Thymus (tissue), 11 donors: ENCODE results near the gene SPATA2. TPM values are rescaled to one million over a fixed set of nuclear protein-coding genes. Genes with fewer than 3 reads are reported as not detected.

Source experiments
- DNase-seq, 9 donors: peaks; one replicate each; pipeline ENCODE4 v3.0.0-alpha.2; 2013; ENCODE audit warnings: low spot score in 9 of 9, low read depth in 6 of 9, missing footprints in 1 of 9
- H3K27ac ChIP-seq, 2 donors: one replicate each; pipeline ENCODE4 v1.5.1; 2013; ENCODE audit warnings: control low read depth in 1 of 2, low read depth in 1 of 2, low read length in 1 of 2, mild to moderate bottlenecking in 1 of 2, moderate library complexity in 1 of 2
- H3K27me3 ChIP-seq, 2 donors: one replicate each; pipeline ENCODE4 v1.5.1; 2013; ENCODE audit warnings: low read length in 1 of 2; ENCODE audit not compliant: control insufficient read depth in 2 of 2, insufficient read depth in 1 of 2
- H3K36me3 ChIP-seq, 2 donors: one replicate each; pipeline ENCODE4 v1.5.1; 2013; ENCODE audit warnings: low read length in 1 of 2, mild to moderate bottlenecking in 1 of 2, moderate library complexity in 1 of 2; ENCODE audit not compliant: control insufficient read depth in 2 of 2, insufficient read depth in 2 of 2
- H3K4me1 ChIP-seq, 2 donors: one replicate each; pipeline ENCODE4 v1.5.1; 2013; ENCODE audit warnings: low read length in 2 of 2; ENCODE audit not compliant: control insufficient read depth in 2 of 2, insufficient read depth in 2 of 2
- H3K4me3 ChIP-seq, 2 donors: one replicate each; pipeline ENCODE4 v1.5.1; 2013; ENCODE audit warnings: low read length in 2 of 2, control low read depth in 1 of 2, mild to moderate bottlenecking in 1 of 2
- H3K9me3 ChIP-seq, 2 donors: one replicate each; pipeline ENCODE4 v1.5.1; 2013; ENCODE audit warnings: low read length in 1 of 2, mild to moderate bottlenecking in 1 of 2; ENCODE audit not compliant: control insufficient read depth in 2 of 2, insufficient read depth in 1 of 2
- WGBS: extraction: QIAGEN DNeasy Blood & Tissue Kit; methylation state at CpG from one replicate; pipeline ENCODE4 v1.1.7; 2013; 5-methylcytosine and 5-hydroxymethylcytosine counted together
- polyA plus RNA-seq: library from polyadenylated mRNA; stranded (reverse); fragments of 200-250 nt; gene quantifications from one replicate; pipeline ENCODE4 v1.2.3, GENCODE V29; 2013
- total RNA-seq: library from RNA; stranded (reverse); fragments of 120-200 nt; gene quantifications from one replicate; pipeline ENCODE4 v1.2.4, GENCODE V29; 2013
- donor health status: healthy.

Gene SPATA2
- total and polyA plus RNA-seq, 2 donors = 1.7 to 3.3 TPM

- no peaks in the 10 kb centered on the region for H3K27me3 ChIP-seq
- WGBS = 98% methylated on average over 11 of the region's 11 CpGs
- H3K9me3 ChIP-seq = no peaks in the 10 kb centered on the region
- no peak overlapping the region for H3K4me3 ChIP-seq
- H3K36me3 ChIP-seq = peaks cover 46 to 65% of the 10 kb centered on the region in 2 donors
- DNase-seq = no peak
- H3K4me1 ChIP-seq = no peaks in the 10 kb centered on the region
- no peak overlapping the region for H3K27ac ChIP-seq
Observed at GRCh38 chr20:49908258-49908565, 7.1 kb downstream of the SPATA2 start.

- Histone ChIP-seq H3K9me3 (no peaks in the 10 kb centered on the region), H3K27me3 (no peaks in the 10 kb centered on the region), H3K36me3 (peaks cover 46 to 65% of the 10 kb centered on the region in 2 donors), H3K4me1 (no peaks in the 10 kb centered on the region), H3K27ac (no peak overlapping the region), H3K4me3 (no peak overlapping the region)
- DNase-seq = no peak
- 96% methylated on average over 19 of the region's 19 CpGs for WGBS
Observed at GRCh38 chr20:49907405-49908257, 7.7 kb downstream of the SPATA2 start.

GRCh38 chr20:49906615-49907154 lies 8.6 kb downstream of the SPATA2 start:
- H3K9me3 ChIP-seq = no peaks in the 10 kb centered on the region
- WGBS = 97% methylated on average over 15 of the region's 15 CpGs
- no peaks in the 10 kb centered on the region for H3K4me1 ChIP-seq
- no peak overlapping the region for H3K4me3 ChIP-seq
- H3K27me3 ChIP-seq = no peaks in the 10 kb centered on the region
- peaks cover 46 to 65% of the 10 kb centered on the region in 2 donors for H3K36me3 ChIP-seq
- DNase-seq = no peak
- no peak overlapping the region for H3K27ac ChIP-seq

DNA sequence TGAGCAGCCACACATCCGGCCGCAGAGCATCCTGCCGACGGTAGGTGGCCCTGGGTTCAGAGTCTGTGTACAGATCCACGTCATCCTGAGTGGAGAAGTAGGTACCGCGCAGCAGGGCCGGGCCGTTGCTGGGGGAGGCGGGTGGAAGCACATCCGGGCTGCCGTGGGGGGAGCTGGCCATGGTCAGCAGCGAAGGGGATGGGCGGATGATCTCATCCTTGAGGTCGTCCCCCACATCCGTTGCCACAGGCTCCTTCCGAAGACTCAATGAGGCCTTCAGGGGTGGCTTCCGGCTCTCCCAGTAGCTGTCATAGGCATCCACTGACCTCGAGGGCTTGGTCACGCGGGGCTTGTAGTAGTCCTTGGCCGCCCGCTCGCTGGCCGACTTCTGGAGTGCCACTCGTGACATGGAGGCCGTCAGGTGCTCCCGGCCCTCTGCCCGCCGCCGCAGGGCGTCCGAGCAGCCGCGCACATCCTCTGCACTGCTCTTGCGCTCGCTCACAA lies 9.2 kb downstream of the SPATA2 start:
- no peak overlapping the region for H3K4me3 ChIP-seq
- no peaks in the 10 kb centered on the region for H3K9me3 ChIP-seq
- no peaks in the 10 kb centered on the region for H3K4me1 ChIP-seq
- no peak overlapping the region for H3K27ac ChIP-seq
- no peak for DNase-seq
- H3K36me3 ChIP-seq = peaks cover 46 to 65% of the 10 kb centered on the region in 2 donors
- no peaks in the 10 kb centered on the region for H3K27me3 ChIP-seq
- 98% methylated on average over 37 of the region's 37 CpGs for WGBS

- no peaks in the 10 kb centered on the region for H3K4me1 ChIP-seq
- no peaks in the 10 kb centered on the region for H3K9me3 ChIP-seq
- no peak overlapping the region for H3K27ac ChIP-seq
- peaks cover 43 to 64% of the 10 kb centered on the region in 2 donors for H3K36me3 ChIP-seq
- DNase-seq = no peak
- no peak overlapping the region for H3K4me3 ChIP-seq
- WGBS = 98% methylated on average over 29 of the region's 29 CpGs
- no peaks in the 10 kb centered on the region for H3K27me3 ChIP-seq
Observed at GRCh38 chr20:49905415-49906091, 9.8 kb downstream of the SPATA2 start.

DNA sequence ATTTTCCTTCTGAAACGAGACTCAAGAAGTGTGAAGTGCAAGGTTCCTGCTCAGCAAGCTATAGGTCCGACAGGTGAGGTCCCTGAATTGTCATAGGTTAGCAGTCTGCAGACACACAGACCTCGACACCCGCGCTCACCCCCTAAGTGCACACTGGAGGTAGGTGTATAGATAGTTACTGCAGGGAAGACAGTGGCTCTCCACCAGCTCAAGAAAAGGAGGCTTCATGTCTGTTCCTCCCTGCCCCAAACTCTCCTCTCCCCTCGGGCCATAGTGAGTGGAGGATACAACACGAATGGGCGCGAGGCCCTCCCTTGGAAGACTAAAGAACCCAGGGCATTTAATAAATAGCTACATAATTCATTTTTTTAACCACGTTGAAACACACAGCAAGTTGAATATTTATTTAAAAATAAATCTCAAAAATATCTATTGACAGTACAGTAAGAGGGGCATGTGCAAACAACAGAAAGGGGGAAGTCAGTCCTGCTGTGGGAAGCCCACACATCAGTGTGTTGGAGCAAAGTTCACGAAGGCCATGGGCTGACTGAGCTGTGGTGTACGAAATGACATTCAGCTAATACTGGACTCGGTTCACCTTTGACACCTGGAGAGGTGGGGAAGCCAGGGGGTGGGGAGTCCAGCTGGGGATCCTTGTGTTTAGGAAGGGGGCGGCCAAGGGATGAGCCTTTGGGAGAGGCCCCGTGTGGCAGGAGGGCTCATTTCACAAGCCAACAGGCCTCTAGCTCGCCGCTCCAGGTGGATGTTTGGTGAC lies 10.7 kb downstream of the SPATA2 start:
- Histone ChIP-seq H3K36me3 (peaks cover 43 to 56% of the 10 kb centered on the region in 2 donors), H3K4me3 (no peak overlapping the region), H3K9me3 (no peaks in the 10 kb centered on the region), H3K27me3 (no peaks in the 10 kb centered on the region), H3K4me1 (no peaks in the 10 kb centered on the region), H3K27ac (no peak overlapping the region)
- no peak for DNase-seq
- 97% methylated on average over 17 of the region's 17 CpGs for WGBS

GRCh38 chr20:49901588-49901987 lies 13.7 kb downstream of the SPATA2 start:
- WGBS = 96% methylated on average over 5 of the region's 5 CpGs
- Histone ChIP-seq H3K27me3 (no peaks in the 10 kb centered on the region), H3K4me1 (no peaks in the 10 kb centered on the region), H3K36me3 (peaks cover 27 to 29% of the 10 kb centered on the region in 2 donors), H3K4me3 (no peak overlapping the region), H3K9me3 (no peaks in the 10 kb centered on the region), H3K27ac (no peak overlapping the region)
- no peak for DNase-seq

- no peak overlapping the region for H3K27ac ChIP-seq
- no peaks in the 10 kb centered on the region for H3K4me1 ChIP-seq
- no peak for DNase-seq
- H3K27me3 ChIP-seq = no peaks in the 10 kb centered on the region
- 93% methylated on average over 10 of the region's 10 CpGs for WGBS
- H3K36me3 ChIP-seq = peaks cover 9 to 12% of the 10 kb centered on the region in 2 donors
- no peak overlapping the region for H3K4me3 ChIP-seq
- no peaks in the 10 kb centered on the region for H3K9me3 ChIP-seq
Observed at GRCh38 chr20:49899541-49900383, 15.6 kb downstream of the SPATA2 start.
